Suppressor macrophage treated with lipopolysaccharide for 4 hours (primary cell): Measurements from ENCODE around the gene LECT2.

ENCODE experiments used
- DNase-seq: peaks from one replicate; pipeline ENCODE4 v3.0.0-alpha.2; 2020

LECT2 gene

DNA sequence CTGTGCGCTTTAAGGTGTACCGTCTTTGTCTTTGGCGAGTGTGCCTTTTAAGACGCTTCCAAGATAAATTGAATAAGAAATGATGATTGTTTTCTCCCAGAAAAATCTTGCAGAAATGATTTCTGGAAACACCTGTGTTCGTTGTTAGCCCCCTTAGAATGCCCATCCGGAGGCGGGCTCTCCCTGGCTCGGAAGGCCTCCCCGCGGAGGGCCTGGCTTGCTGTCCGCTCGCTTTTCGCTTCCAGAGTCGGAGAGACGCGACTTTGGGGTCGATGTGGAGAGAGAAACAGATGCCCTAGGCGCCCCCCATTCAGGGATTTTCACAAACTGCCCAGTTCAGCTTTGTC lies 23.9 kb downstream of the LECT2 start:
- no peak for DNase-seq

- DNase-seq: no peak
Observed at GRCh38 chr5:135930029-135930948, 24.5 kb downstream of the LECT2 start.

- DNase-seq: peak; percentile 24
Observed at GRCh38 chr5:135921388-135921787, 33.4 kb downstream of the LECT2 start.

DNA sequence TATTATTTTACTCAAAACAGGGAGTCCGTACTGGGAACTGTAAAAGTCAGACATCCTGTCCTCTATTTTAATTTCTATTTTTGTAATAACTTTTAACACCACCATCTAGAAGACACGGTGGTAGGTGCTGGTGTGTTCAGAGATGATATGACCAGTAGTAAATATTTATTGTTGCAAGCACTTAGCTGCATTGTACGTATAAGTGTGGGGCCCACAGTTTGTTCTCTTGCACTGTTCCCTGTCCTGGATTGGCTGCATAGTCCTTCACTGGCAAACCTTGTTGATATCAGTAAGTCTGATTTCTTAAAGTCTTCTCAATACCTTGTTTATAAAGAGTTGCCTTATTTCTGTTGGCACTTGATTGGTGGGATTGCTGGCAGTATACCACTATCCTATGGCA lies 34.6 kb downstream of the LECT2 start:
- DNase-seq: no peak

- no peak for DNase-seq
Observed at GRCh38 chr5:135916638-135917263, 38.0 kb downstream of the LECT2 start.

GRCh38 chr5:135915466-135916001 lies 39.2 kb downstream of the LECT2 start:
- DNase-seq: no peak

DNA sequence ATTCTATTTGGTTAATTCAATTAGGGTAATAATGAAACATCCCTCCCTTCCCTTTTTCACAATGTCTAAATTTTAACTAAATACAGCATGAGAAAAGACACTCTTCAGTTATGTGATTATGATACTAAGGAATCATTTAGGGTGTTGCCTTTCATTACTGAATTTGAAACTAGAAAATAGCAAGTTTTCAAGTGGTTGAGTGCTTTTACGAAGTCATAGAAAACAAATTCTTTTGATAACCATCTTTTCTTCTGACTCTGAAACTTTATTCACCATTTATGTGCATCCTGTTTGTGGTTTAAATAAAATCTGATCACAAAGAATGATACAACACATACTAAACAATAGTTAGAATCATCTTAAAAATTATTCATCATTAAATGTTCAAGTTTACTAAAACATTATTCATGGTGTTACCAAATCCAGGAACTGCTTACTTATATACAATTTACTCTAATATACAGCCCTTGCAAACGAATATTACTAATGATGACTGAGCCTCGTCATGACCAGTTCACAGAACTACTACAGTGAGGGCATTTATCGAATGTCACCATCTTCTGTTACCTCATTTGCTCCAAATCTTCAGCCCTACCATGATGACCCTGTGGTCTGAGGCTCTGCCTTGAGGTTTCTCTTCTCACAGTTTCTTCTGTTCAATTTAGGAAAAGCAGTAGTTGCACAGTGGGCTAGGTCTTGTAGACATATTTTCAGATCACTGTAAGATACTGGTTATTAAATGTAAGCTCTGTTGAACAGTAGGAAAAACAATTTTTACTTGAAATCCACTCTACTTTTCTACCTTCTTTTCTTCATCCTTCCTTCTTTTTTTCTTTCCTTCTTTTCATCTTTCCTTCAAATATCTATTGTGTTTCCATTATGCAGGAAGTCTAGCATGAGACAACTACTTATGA lies 40.8 kb downstream of the LECT2 start:
- no peak for DNase-seq

DNA sequence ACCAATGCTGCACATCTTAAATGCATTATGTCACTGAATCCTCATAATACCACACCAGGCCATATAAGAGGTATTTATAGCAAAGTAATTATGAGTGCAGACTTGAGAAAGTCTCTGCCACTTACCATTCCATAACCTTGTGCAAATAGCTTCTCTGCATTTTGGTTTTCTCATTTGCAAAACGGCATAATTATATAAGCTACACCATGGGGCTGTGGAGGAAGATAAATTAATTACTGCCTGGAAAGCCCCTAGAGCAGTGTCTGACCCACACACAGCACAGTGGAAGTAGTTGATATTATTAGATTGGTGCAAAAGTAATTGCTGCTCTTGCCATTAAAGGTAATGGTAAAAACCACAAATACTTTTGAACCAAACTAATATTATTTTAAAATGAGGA lies 49.6 kb downstream of the LECT2 start:
- no peak for DNase-seq

- no peak for DNase-seq
Observed at GRCh38 chr5:135901633-135902032, 53.1 kb downstream of the LECT2 start.

- no peak for DNase-seq
Observed at GRCh38 chr5:135900276-135900675, 54.5 kb downstream of the LECT2 start.

DNA sequence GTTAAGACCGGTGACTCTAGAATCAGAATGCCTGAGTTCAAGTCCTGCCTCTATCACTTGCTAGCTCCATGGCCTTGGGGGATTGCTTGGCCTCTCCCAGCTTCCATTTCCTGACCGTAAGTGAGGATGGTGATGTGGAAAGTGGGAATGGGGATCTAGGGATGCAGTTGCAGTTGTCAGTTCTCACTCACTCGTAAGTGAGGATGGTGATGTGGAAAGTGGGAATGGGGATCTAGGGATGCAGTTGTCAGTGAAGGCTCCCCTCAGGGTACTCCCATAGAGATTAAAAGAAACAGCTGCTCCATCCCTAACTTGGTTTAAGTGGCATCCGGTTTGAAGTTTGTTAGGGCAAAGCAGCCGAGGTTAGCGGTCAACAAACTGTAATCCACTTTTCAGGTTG lies 56.1 kb downstream of the LECT2 start:
- DNase-seq: no peak
